HL-60 (cell line): ENCODE results near the gene STXBP5L. TPM values are rescaled to one million over a fixed set of nuclear protein-coding genes. Genes with fewer than 3 reads are reported as not detected.

Experiments
- DNase-seq, 2 experiments: peaks; one replicate each; pipeline ENCODE4 v3.0.0-alpha.2; 2010 to 2020; ENCODE audit warnings: low read depth in 1 of 2, low spot score in 1 of 2
- H3K27ac ChIP-seq: fragments of 250-450 bp; sonication (Bioruptor Pico); replicated peaks from 2 replicates; pipeline ENCODE4 v1.5.1; 2020; ENCODE audit warnings: mild to moderate bottlenecking, moderate library complexity
- H3K27me3 ChIP-seq: fragments of 250-450 bp; sonication (Bioruptor Pico); 2 replicates; pipeline ENCODE4 v1.5.1; 2021; ENCODE audit warnings: mild to moderate bottlenecking, moderate library complexity; ENCODE audit not compliant: insufficient read depth, poor library complexity, severe bottlenecking
- H3K4me3 ChIP-seq: replicated peaks from 2 replicates; pipeline ENCODE4 v1.5.1; 2011; ENCODE audit warnings: mild to moderate bottlenecking, control low read depth, low read length; ENCODE audit not compliant: insufficient read depth
- CTCF ChIP-seq: IDR thresholded peaks from one replicate; pipeline ENCODE4 v1.5.1; 2011; ENCODE audit warnings: low read length, control low read depth, inconsistent platforms; ENCODE audit not compliant: insufficient read depth
- GABPA ChIP-seq: IDR thresholded peaks from 2 replicates; pipeline ENCODE4 v1.6.1; 2012; ENCODE audit warnings: low read depth
- POLR2AphosphoS5 ChIP-seq: IDR thresholded peaks from 2 replicates; pipeline ENCODE4 v1.6.1; 2012; ENCODE audit warnings: low read depth
- REST ChIP-seq: IDR thresholded peaks from 2 replicates; pipeline ENCODE4 v1.6.1; 2012; ENCODE audit warnings: low read depth; ENCODE audit not compliant: insufficient replicate concordance
- SPI1 ChIP-seq: IDR thresholded peaks from 2 replicates; pipeline ENCODE4 v1.6.1; 2012; ENCODE audit warnings: low read depth, mild to moderate bottlenecking, borderline replicate concordance
- microRNA-seq: library from miRNA; unstranded; fragments of <30 nt; microRNA quantifications from one replicate; pipeline ENCODE4, GENCODE V29; 2018

STXBP5L gene

GRCh38 chr3:121473001-121473400 is 565.0 kb downstream of the STXBP5L start:
- Histone ChIP-seq H3K4me3 (no peak overlapping the region), H3K27me3 (no peaks in the 10 kb centered on the region), H3K27ac (no peak overlapping the region)
- TF ChIP-seq POLR2AphosphoS5 (no peak), GABPA (no peak), SPI1 (no peak), CTCF (no peak), REST (no peak)
- no peak for DNase-seq

Small RNAs within 50 kb of the gene (microRNA-seq; reads per million reads assigned to microRNA genes)
- not detected for gene MIR5682
